Upper lobe of left lung (tissue), 4 donors: ENCODE results near the gene MIGA2.

Experiments used
- CTCF ChIP-seq, 6 experiments: fragments of 450-650 bp in 4 of 6; fragments of 200-600 bp in 2 of 6; sonication (generic) in 2 of 6; IDR thresholded peaks; one replicate each; pipeline ENCODE4 v1.5.1; 2016 to 2019; ENCODE audit warnings: antibody characterized with exemption in 6 of 6
- EP300 ChIP-seq, 4 donors: sonication (generic); formaldehyde crosslinking; IDR thresholded peaks; one replicate each; pipeline ENCODE4 v1.5.1; 2017; ENCODE audit warnings: antibody characterized with exemption in 4 of 4, control low read depth in 2 of 4
- POLR2A ChIP-seq, 4 donors: fragments of 450-650 bp; IDR thresholded peaks; one replicate each; pipeline ENCODE4 v1.5.1; 2016 to 2017; ENCODE audit warnings: antibody characterized with exemption in 4 of 4, mild to moderate bottlenecking in 2 of 4

GRCh38 chr9:129102095-129102525 lies 65.7 kb downstream of the MIGA2 start:
- no peak for TF ChIP-seq CTCF (IDR thresholded peaks at IDR 0.05)
- no peak for TF ChIP-seq POLR2A (IDR thresholded peaks at IDR 0.05)
- no peak for TF ChIP-seq EP300 (IDR thresholded peaks at IDR 0.05)
